NCI-H2196 (cell line): Measurements from ENCODE around the gene CAPN5.
A peak's percentile ranks its signal among the peaks of the same experiment; 100 is the strongest.

Experiments
- DNase-seq: peaks from one replicate; lab custom pipeline; 2025; ENCODE audit not compliant: unreplicated experiment; lab: John Stamatoyannopoulos, UW

The CAPN5 gene

DNA sequence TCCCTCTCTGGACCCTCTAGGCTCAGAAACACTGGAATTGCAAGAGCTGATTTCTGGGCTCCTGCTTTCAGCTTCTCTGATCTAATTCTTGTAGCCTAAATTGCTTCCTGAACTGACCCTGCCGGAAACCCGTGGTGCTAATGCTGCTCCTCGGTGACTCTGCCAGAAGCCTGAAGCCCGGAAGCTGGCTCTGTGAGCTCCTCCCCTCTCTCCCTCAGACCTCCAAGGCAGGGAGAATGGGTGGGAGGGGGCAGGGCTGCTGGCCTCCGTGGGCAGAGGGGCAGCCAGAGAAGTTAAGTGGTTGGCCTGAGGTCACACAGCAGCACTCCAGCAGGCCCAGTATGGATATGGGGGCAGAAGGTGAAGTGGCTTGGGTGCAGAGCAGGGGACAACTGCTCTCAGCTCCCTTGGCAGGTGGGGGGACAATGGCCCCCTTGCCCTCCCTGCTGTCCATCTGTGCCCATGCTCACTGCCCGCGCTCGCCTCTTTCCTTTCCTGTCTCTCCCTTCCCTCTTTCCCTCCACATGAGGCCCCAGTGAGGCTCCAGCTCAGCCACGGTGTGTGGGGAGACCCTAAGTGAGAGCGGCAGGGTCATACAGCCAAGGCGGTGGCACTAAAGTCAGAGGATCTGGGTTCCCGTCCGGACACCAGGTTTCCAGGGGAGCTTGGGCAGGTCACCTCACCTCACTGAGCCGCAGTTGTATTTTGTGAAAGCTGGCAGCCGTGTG lies 16.2 kb downstream of the CAPN5 start:
- DNase-seq, result no peak

DNA sequence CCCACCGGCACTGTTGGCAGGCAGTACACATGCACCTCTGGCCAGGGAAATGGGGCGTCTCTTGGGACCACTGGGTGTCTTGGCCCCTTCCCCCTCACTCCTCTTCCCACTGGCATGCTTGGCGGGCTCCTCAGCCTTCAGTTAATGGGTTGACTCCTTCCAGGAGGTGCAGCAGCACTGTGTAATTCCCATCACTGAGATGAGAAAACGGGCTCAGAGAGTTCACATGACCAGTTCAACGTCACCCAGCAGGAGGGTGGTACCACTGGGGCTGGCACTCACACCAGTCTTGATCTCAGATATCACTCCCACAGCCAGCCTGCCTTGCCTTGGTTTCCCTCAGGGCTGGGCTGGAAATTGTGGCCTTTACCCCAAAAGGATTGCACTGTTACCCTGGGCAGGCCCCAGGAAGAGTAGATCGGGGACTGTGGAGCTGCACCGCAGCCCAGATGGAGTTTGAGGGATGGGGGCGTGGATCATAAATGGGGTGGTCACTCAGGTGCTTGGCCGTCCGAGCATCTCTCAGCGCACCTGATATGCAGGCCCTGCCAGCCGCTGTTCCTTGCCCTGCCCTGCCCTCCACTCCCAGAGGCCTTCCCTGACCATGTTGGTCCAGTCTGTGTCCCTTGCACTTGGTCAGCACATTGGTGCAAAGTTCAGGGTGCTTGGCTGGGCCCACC lies 16.9 kb downstream of the CAPN5 start:
- DNase-seq, result no peak

GRCh38 chr11:77084581-77085191 lies 17.9 kb downstream of the CAPN5 start:
- DNase-seq, result no peak

GRCh38 chr11:77085652-77086051 lies 18.9 kb downstream of the CAPN5 start:
- DNase-seq, result no peak

DNA sequence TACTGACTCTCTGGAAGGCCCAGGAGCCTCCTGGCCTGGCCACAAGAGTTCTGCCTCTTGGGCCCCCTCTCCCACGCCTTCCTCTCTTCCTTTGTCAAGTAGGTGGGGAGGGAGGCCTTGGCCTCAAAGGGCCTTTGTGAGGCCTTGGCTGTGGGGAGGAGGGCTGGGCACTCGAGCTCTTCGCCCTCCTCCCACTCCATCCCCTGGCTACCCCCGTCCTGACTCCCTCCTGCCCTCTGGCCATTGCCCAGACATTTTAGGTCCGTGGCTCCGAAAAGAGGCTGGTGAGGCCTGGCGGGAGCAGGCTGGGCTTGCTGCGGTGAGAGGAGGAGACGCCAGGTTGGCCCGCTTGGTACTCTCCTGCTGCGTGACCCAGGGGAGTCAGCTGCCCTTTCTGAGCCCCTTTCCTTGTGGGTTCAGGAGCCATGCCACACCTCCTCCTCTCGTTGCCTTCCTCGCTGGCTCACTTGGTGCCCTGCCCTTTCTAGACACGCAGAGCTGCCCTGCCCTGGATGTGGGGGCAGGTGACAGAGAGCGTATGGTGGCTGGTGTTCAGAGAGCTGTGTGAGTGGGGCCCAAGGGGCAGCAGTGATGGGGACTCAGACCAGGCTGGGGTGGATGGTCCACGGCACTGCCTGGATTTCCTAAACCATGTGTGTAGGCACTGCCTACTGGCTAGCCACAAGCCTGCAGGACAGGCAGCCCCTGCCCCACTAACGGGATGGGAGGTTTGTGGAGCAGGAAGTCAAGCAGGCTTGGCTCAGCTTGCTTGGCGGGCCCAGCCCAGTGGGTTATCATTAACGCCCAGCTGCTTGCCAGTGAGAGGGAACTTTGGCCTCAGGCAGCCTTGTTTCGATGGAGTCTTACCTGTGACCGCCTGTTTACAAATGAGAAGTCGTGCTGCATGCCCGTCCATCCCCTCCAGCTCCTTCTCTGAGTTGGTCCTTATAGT lies 20.0 kb downstream of the CAPN5 start:
- DNase-seq, result no peak

GRCh38 chr11:77087723-77088225 lies 21.0 kb downstream of the CAPN5 start:
- no peak for DNase-seq

- DNase-seq, result no peak
Measured at GRCh38 chr11:77088236-77089003, 21.6 kb downstream of the CAPN5 start.

DNA sequence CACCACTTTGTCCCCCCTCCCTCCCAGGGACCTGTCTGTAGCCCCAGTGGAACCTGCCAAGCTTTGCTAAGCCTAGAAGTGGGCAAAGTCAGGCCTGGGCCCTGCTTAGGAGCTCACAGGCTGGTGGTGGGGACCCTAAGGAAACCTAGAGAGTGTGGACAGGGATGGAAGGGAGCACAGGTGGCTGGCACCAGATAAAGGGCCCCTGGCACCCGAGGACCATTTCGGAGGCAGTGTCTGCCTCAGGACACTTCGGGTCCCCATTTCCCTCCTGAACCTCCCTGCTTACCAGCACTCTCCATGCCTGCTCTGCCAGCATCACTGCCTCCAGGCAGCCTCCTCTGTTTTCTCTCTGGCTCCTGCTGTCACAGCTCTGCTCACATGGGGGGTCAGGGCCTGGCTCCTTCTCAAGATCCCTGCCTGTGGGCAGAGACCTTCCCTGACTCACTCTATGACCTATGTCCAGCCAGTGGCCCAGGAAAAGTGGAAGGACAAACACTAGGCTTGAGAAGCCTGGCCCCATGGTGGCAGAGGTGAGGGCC lies 22.3 kb downstream of the CAPN5 start:
- DNase-seq, result no peak

GRCh38 chr11:77090046-77090372 lies 23.2 kb downstream of the CAPN5 start:
- no peak for DNase-seq

DNA sequence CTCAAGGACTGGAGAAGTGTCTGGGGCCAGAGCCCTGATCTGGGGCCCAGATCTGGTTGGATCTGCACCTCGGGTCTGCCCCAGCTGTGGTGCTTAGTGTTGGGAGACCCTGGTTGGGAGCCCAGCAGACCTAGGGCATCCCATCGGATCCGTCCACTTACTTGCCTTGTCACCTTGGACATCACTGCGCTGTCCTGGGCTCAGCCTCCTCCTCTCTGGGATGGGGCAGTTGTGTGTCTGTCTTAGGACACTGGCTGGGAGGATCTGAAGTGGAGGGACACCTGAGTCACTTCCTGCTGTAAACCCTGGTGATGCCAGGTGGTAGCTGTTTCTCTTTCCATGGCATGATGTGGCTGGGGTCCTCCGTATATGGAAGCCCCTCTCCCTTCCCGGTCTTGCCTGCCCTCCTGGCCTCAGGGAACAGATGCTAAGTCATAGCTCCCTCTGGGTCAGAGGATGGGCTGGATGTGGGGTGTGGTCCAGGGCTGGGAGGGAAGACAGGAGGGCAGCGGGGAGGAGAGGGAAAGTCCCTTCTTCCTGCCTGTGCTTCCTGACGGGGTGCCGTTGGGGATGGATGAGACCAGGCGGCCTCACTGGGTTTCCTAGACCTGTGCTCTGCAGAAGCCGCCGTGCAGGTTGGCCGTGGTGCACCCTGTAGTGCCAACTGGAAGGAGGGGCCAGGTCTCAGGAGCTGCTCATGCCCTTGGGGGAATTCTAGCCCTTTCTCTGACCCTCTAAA lies 23.8 kb downstream of the CAPN5 start:
- no peak for DNase-seq

- DNase-seq, result peak; percentile 82
Measured at GRCh38 chr11:77091146-77091940, 24.6 kb downstream of the CAPN5 start.

GRCh38 chr11:77092382-77092781 lies 25.6 kb downstream of the CAPN5 start:
- DNase-seq, result no peak

DNA sequence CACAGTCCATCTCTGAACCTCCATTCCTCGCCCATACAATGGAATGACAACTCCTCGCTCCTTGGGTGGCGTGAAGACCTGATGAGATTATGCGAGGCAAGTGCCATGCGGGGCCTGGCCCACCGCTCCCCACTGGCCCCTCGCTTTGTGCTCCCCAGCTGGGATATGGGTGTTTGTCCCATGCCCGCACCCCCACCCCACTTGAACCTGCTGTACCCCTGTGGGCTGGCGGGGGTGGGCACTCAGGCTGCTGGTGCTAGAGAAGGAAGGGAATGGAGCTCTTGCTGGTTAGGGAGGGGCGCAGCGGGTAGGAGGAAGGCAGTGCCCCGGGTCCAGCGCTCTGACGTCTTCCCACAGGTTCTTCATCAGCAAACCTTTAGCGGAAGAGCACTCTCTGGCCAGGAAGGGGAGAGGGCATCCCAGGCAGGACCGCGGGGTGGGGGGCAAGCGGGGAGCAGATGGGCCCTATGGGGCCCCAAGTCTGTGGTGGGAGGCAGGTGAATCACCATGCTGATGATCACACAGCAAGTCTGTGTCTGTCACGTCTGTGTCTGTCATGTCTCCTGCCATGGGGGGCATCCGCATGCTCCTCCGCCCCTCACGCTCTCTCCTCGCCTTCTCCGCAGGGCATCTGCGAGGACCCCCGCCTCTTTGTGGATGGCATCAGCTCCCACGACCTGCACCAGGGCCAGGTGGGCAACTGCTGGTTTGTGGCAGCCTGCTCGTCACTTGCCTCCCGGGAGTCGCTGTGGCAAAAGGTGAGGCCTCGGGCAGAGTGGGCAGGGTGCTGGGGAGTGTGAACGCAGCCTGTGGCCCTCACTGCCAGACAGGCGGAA lies 26.5 kb downstream of the CAPN5 start:
- no peak for DNase-seq

DNA sequence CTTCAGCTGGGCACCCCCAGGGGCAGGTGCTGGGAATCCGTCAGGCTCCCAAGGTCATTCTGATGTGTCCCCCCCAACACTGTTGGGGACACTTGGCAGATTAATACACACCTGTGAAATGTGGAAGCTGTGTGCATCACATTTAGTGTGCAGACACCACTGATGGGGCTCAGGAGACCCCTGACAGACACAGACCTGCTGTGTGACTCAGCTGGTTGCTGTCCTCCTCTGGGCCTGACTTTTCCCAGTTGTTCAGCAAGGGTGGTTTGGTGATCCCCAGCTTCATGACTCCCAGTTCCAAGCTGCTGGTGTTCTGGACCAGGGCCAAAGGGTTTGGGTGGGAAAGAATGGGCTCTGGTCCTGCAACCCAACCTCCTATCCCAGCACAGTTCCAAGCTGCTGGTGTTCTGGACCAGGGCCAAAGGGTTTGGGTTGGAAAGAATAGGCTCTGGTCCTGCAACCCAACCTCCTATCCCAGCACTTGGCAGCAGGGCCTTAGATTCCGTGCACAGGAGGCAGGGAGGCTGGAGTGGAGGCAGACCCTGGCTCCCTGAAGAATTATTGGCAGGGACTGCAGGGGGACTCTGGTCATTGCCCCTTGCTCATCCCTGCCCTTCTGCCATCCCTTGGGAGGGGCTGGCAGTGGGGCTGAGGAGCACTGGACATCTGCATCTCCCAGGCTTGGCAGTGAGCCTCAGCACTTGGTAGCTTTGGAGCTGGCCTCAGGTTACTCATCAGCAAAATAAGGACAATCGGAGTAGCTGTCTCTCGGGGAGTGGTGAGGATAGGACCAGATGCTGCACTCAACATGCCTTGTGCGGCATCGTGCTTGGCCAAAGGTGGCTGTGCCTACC lies 27.4 kb downstream of the CAPN5 start:
- DNase-seq, result peak; percentile 44

GRCh38 chr11:77094841-77095365 lies 28.1 kb downstream of the CAPN5 start:
- no peak for DNase-seq
